Fibroblast of peridontal ligament (primary cell): Measurements from ENCODE around the gene CTNNA2.

Experiments
- DNase-seq: peaks from one replicate; pipeline ENCODE4 v3.0.0-alpha.2; 2010; ENCODE audit errors: extremely low read depth

Gene CTNNA2

GRCh38 chr2:79612999-79613398, 100.1 kb downstream of the CTNNA2 start:
- DNase-seq, result no peak

GRCh38 chr2:79619442-79619841, 106.6 kb downstream of the CTNNA2 start:
- no peak for DNase-seq

DNA sequence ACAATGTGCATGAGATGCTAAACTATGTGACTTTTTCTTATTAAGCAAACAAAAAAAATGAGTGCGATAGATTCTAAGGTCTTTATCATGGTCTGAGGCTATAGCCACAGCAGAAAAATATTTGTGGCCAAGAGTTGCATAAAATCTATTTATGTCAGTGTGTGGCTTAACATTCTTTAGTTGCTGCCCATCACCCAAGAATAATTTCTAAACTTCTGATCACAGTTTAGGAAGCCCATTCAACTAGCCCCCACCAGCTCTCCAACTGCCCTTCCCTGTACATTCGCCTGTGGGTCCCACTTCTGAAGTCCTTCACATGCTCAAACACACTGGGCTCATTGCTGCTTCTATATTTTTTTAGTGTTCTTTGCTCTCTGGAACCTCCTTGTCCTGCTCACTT, 107.1 kb downstream of the CTNNA2 start:
- no peak for DNase-seq

GRCh38 chr2:79620679-79621078, 107.8 kb downstream of the CTNNA2 start:
- DNase-seq, result no peak

DNA sequence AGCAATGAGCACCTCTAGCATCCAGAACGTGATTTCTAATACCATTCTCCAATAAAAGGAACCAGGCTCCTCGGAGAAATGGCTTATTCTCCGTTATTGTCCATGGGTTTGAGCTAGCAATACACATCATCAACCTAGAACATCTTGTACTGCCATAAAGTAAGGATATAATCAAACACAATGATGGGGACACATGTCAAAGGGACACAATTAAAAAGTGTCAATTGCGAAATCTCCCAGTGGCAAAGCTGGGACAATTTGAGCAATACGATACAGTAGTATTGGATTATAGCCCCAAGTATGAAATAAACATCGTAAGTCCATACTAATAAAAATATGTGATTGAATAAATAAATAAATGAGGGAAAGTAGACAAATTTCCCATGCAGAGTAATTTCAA, 108.4 kb downstream of the CTNNA2 start:
- DNase-seq, result no peak

GRCh38 chr2:79621755-79622154, 108.9 kb downstream of the CTNNA2 start:
- no peak for DNase-seq

DNA sequence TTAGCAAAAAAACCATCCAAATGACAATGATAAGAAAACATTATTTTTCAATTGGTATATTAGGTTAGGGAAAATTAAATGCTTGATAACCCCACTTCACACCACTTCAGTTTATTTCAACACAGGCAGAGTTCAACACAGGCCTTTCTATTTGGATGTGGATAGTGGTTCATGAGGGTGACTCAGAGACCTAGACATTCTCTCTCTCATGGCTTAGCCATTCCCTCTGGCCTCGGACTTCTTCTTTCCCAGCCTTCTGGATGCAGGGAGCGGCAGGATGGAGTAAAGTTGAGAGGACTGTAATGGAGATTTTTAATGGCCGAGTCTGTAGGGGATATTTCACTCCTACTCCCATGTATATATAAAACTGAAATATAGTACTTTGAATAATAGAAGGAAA, 109.7 kb downstream of the CTNNA2 start:
- DNase-seq, result no peak

DNA sequence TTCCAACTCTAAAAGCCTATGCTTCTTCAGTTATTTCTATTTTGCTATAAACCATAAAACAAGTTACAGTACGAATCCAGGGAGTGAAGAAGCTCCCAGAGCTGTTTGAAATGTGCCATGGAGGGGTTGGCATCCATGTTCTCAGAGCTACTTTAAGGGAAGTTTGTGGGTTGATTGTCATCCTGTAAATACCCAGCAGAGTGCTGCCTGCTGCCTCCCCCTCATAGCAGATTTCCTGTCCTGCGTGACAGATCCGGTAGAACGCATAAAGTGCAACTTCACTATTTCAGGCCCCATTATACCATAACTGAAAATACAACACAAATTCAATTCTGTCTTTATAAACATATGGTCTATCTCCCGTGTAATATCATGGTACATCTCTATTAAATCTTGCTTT, 114.4 kb downstream of the CTNNA2 start:
- DNase-seq, result no peak

DNA sequence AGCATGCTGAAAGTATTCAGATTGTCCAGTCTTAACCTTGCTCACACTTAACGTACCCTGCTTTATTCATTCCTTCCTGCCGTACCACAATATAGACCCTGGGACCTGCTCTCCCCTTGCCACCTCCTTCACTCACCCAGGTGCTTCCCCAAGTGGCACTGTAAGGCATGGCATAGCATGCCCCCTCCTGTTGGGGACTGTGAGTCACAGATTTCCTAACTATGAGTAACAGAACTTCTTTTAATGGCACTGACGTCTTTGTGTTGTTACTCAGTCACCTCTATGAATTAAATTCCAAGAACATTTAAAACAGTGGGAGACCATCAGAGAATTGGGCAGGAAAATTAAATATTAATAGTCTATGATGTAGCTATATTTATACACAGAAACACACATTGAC, 117.2 kb downstream of the CTNNA2 start:
- no peak for DNase-seq

GRCh38 chr2:79630972-79631557, 118.2 kb downstream of the CTNNA2 start:
- DNase-seq, result no peak

DNA sequence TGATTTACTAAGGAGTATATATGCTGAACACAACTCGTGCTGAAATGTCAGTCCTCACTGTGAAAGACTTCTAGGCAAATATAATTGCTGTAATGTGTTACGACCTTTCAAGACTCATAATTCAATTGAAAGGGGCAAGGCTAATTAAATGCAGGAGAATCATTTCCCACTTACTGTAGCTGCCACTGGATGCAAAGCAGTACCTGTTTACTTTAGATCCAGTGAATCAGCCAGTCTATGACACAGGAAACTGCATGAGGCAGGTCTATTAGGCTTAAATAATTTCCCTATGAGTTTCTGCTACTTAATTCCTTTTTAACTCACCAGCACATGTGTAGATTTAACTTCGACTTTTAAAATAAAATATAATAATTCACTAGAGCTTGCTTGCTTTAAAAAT, 125.6 kb downstream of the CTNNA2 start:
- DNase-seq, result no peak

- DNase-seq, result no peak
These were observed 126.1 kb downstream of the CTNNA2 start for GRCh38 chr2:79638954-79639353.

DNA sequence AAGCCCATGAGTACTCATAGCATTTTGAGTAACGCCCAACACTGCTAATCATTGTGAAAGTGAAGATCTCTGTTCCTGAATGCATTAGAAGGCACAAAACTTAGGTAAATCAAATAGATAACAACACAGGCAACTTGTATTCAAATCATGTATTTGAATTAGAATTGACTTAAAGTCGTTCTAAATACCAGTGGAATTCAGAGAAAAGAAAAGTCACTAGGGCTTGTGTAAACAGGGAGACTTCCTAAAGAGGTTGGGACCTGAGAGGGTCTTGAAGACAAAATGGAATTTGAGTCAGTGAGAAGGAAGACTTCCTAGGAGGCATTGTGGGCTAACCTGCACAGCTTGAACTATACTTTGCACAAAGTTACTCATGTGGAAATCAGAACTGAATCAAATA, 127.2 kb downstream of the CTNNA2 start:
- DNase-seq, result no peak

DNA sequence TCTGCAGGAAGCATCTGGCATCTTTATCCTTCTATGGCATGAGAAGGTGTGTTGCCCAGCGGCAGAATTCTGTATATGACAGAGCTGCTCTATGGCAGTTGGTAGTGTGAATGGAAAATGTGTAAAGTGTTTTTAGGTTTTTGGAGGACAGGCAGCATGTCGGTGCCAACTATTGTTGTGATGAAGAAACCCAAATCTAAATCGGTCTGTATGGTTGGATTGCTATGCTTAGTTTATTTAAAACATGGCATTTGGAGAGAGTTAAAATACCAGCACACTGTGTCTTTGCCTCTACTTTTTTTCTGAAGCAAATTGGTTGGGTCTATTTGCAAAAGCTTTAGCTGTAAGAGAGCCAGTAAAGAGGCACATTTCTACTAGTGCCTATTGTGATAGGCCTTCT, 136.7 kb downstream of the CTNNA2 start:
- no peak for DNase-seq

DNA sequence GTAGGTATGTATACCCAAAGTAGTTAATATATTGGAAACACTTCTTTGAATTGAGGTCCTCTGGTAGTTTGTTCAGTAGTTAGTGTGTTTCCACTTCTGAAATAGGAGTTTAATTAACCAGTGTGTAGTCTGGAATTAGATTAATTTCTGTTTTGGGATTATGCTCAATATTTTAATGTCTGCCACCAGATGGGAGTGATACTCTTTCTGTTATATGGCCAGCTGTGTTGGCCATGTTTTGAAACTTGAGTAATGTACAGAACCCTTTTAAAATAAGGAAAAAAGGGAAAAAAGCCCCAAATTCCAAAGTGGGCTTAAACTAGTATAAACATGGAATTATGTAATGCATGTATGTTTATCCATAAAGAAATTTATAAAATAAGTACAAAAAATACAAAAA, 147.7 kb downstream of the CTNNA2 start:
- peak; percentile 12 for DNase-seq

DNA sequence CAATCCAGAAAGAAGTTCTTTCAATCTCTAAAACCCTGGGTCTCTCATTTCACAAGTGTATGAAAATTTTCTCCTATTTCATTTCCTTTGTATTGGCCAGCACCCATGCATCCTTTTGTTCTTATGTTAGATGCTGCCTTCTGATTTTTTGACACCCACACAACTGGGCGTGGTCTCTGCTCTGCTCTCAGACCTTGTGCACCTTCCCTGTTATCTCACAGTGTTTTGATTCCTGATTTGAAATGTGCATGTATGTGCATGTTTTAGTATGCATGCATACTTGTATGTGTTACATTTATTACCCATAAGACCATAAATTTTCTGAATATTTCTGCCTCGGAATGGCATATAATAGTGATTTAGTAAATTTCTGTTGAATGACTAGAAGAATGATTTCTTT, 152.2 kb downstream of the CTNNA2 start:
- no peak for DNase-seq

- DNase-seq, result no peak
These were observed 153.6 kb downstream of the CTNNA2 start for GRCh38 chr2:79666430-79666829.

- no peak for DNase-seq
These were observed 156.9 kb downstream of the CTNNA2 start for GRCh38 chr2:79669714-79670113.

GRCh38 chr2:79670198-79670597, 157.3 kb downstream of the CTNNA2 start:
- no peak for DNase-seq

- no peak for DNase-seq
These were observed 174.0 kb downstream of the CTNNA2 start for GRCh38 chr2:79686884-79687283.

GRCh38 chr2:79695248-79695647, 182.4 kb downstream of the CTNNA2 start:
- DNase-seq, result no peak

DNA sequence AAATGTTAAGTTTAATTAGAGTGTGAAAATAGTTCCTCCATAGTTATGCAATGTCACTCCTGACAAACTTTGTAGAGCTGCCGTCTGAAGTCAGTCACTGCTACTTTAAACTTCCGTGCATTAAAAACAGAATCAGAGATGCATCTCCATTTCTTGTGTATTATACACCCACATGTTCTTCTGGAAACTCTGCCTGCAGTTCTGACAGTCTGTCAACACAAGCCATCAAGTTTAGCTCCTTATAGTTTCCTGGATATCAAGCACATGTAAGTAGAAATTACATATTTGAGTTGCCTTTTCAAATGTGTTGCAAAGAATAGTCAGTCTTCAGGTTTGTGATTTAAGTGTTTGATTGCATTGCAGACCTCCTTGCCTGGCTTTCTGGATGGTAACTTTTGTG, 184.3 kb downstream of the CTNNA2 start:
- no peak for DNase-seq

DNA sequence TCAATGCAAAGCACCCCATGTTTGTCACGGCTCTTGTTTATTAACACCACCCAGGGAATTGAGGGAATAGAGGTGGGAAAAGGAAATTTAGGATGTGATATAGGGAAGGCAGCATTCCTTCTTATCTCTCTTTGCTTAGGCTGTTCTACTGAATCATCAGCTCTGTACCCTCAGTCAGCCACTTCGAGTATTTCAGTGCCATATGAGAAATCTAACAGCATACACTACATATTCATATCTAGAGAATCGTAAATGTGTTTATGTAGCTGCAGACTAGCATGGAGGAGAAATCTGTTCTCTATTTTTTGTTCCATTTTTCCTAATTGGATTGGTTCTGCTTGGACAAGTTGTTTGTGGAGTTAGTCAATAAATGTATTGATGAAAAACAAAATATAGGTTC, 187.8 kb downstream of the CTNNA2 start:
- DNase-seq, result no peak

- no peak for DNase-seq
These were observed 190.1 kb downstream of the CTNNA2 start for GRCh38 chr2:79702905-79703304.

DNA sequence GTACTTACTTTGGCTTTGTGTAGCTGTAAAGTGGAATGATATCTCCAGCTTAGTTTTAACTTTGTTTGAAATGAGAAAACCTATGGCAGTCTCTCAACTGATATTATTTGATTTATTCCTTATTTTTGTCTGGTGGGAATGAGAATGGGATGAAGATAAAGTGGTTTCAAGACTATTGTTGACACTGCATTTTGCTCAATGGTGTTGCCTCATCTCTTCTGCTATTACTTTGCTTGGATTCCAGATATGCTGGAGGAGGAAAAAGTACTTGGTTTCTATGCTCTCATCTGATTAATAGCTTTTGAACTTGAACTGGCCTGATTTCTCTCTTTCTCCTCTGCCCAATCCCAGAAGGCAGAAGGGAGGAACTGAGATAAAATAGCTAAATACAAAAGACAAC, 198.2 kb downstream of the CTNNA2 start:
- no peak for DNase-seq
